GF-D8 (cell line): ENCODE data around the gene FSCN2.
"Not testable (repeated sequence)": the region's sequence is repeated elsewhere in the genome, so short reads cannot be mapped to it uniquely, and the experiment has no call there.

ENCODE experiments used
- DNase-seq: peaks from one replicate; lab custom pipeline; 2025; lab: John Stamatoyannopoulos, UW

FSCN2 gene

GRCh38 chr17:81577278-81578000, 49.3 kb downstream of the FSCN2 start:
- DNase-seq: peak; percentile 54

- no peak for DNase-seq
Measured at GRCh38 chr17:81578038-81578441, 49.9 kb downstream of the FSCN2 start.

GRCh38 chr17:81578561-81579225, 50.5 kb downstream of the FSCN2 start:
- DNase-seq: no peak

GRCh38 chr17:81579298-81579697, 51.1 kb downstream of the FSCN2 start:
- no peak for DNase-seq

- DNase-seq: no peak
Measured at GRCh38 chr17:81579821-81580321, 51.7 kb downstream of the FSCN2 start.

GRCh38 chr17:81580481-81580880, 52.3 kb downstream of the FSCN2 start:
- no peak for DNase-seq

- no peak for DNase-seq
Measured at GRCh38 chr17:81581758-81582157, 53.6 kb downstream of the FSCN2 start.

GRCh38 chr17:81582341-81582740, 54.2 kb downstream of the FSCN2 start:
- no peak for DNase-seq

- no peak for DNase-seq
Measured at GRCh38 chr17:81582749-81583148, 54.6 kb downstream of the FSCN2 start.

GRCh38 chr17:81583589-81584342, 55.6 kb downstream of the FSCN2 start:
- no peak for DNase-seq

GRCh38 chr17:81584771-81585170, 56.6 kb downstream of the FSCN2 start:
- DNase-seq: not testable (repeated sequence)

GRCh38 chr17:81586096-81586495, 57.9 kb downstream of the FSCN2 start:
- no peak for DNase-seq
